ENCODE results near the gene PDS5B.

PDS5B gene

GRCh38 chr13:32731074-32731473 lies 144.8 kb downstream of the PDS5B start:
- no peak for DNase-seq (ENCODE audit: low spot score)

GRCh38 chr13:32731576-32731975 lies 145.3 kb downstream of the PDS5B start:
- DNase-seq (ENCODE audit: low spot score), result no peak

GRCh38 chr13:32733690-32734089 lies 147.4 kb downstream of the PDS5B start:
- DNase-seq (ENCODE audit: low spot score), result no peak

GRCh38 chr13:32734511-32734910 lies 148.3 kb downstream of the PDS5B start:
- DNase-seq (ENCODE audit: low spot score), result no peak

- DNase-seq (ENCODE audit: low spot score), result no peak
These were observed 149.6 kb downstream of the PDS5B start for GRCh38 chr13:32735859-32736258.

- DNase-seq (ENCODE audit: low spot score), result no peak
These were observed 150.4 kb downstream of the PDS5B start for GRCh38 chr13:32736648-32737047.

- no peak for DNase-seq (ENCODE audit: low spot score)
These were observed 150.9 kb downstream of the PDS5B start for GRCh38 chr13:32737111-32737571.

- no peak for DNase-seq (ENCODE audit: low spot score)
These were observed 151.4 kb downstream of the PDS5B start for GRCh38 chr13:32737679-32738078.

GRCh38 chr13:32745509-32745908 lies 159.3 kb downstream of the PDS5B start:
- DNase-seq (ENCODE audit: low spot score), result no peak

- DNase-seq (ENCODE audit: low spot score), result peak; percentile 24
These were observed 160.2 kb downstream of the PDS5B start for GRCh38 chr13:32746474-32746873.

GRCh38 chr13:32748305-32748704 lies 162.1 kb downstream of the PDS5B start:
- no peak for DNase-seq (ENCODE audit: low spot score)

GRCh38 chr13:32751340-32751739 lies 165.1 kb downstream of the PDS5B start:
- no peak for DNase-seq (ENCODE audit: low spot score)

GRCh38 chr13:32752311-32752710 lies 166.1 kb downstream of the PDS5B start:
- peak; percentile 31 for DNase-seq (ENCODE audit: low spot score)

GRCh38 chr13:32752997-32753606 lies 166.8 kb downstream of the PDS5B start:
- no peak for DNase-seq (ENCODE audit: low spot score)

- no peak for DNase-seq (ENCODE audit: low spot score)
These were observed 167.9 kb downstream of the PDS5B start for GRCh38 chr13:32754179-32754578.

GRCh38 chr13:32759152-32759551 lies 172.9 kb downstream of the PDS5B start:
- no peak for DNase-seq (ENCODE audit: low spot score)

- no peak for DNase-seq (ENCODE audit: low spot score)
These were observed 175.2 kb downstream of the PDS5B start for GRCh38 chr13:32761472-32761871.

- no peak for DNase-seq (ENCODE audit: low spot score)
These were observed 192.9 kb downstream of the PDS5B start for GRCh38 chr13:32779119-32779518.

GRCh38 chr13:32781906-32782305 lies 195.7 kb downstream of the PDS5B start:
- no peak for DNase-seq (ENCODE audit: low spot score)

GRCh38 chr13:32783067-32783466 lies 196.8 kb downstream of the PDS5B start:
- no peak for DNase-seq (ENCODE audit: low spot score)

GRCh38 chr13:32790731-32791130 lies 204.5 kb downstream of the PDS5B start:
- no peak for DNase-seq (ENCODE audit: low spot score)

GRCh38 chr13:32791545-32792172 lies 205.4 kb downstream of the PDS5B start:
- no peak for DNase-seq (ENCODE audit: low spot score)

- DNase-seq (ENCODE audit: low spot score), result no peak
These were observed 210.5 kb downstream of the PDS5B start for GRCh38 chr13:32796754-32797153.

GRCh38 chr13:32802159-32802558 lies 215.9 kb downstream of the PDS5B start:
- DNase-seq (ENCODE audit: low spot score), result no peak
